K562 (cell line): Measurements from ENCODE around the gene AVPR1A.

Experiments
- HBP1 ChIP-seq: fragments of 450-650 bp; formaldehyde crosslinking; IDR thresholded peaks from 2 replicates; pipeline ENCODE4 v1.4.0; 2022; ENCODE audit warnings: missing genetic modification characterization
- POLR2AphosphoS5 ChIP-seq: IDR thresholded peaks from 2 replicates; pipeline ENCODE4 v1.6.1; 2011; ENCODE audit warnings: mild to moderate bottlenecking, low read depth, low read length, moderate library complexity; ENCODE audit not compliant: control insufficient read depth, insufficient read depth
- ZNF282 ChIP-seq: sonication (generic); formaldehyde crosslinking; IDR thresholded peaks from 2 replicates; pipeline ENCODE4 v1.8.1; 2023; ENCODE audit warnings: missing genetic modification reagents
- ZNF639 ChIP-seq, 2 experiments: fragments of 200-800 bp in 1 of 2; sonication (Bioruptor generic) in 1 of 2; sonication (generic) in 1 of 2; formaldehyde crosslinking in 1 of 2; IDR thresholded peaks in 1 of 2; conservative IDR thresholded peaks in 1 of 2; 2 replicates each; pipeline versions ENCODE4 v1.5.0 to v1.6.1; 2016 to 2020; ENCODE audit warnings: missing compliant biosample characterization in 1 of 2, missing genetic modification characterization in 1 of 2, missing genetic modification reagents in 1 of 2
- TF ChIP-seq, protein P1 (sequence below), 3 experiments: IDR thresholded peaks in 2 of 3; conservative IDR thresholded peaks in 1 of 3; 2 replicates each; pipeline ENCODE4 v1.5.1; 2011 to 2012; ENCODE audit warnings: low read length in 3 of 3, mild to moderate bottlenecking in 3 of 3, control low read depth in 2 of 3, improper control_type of control experiment in 1 of 3, inconsistent platforms in 1 of 3, low read depth in 1 of 3, mixed read lengths in 1 of 3, moderate library complexity in 1 of 3; ENCODE audit not compliant: insufficient read depth in 2 of 3

DNA sequence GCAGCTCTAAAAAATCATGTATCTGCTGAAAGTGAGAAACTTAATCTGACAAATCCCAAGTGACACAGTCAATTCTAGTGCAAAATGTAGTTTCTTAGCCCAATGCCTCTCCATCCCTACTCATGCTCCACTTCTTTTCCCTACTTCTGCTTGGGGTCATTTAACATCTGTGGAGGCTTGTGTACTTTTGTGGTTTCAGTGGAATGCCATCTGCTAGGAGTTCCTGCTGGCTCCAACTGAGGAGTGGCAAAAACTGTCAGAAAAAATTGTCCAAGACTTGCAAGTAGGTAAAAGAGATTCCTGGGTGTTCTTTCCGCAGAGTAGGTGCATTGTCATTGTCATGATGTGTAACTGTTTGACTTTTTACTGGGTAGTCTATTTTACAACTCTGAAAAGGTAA lies 12.5 kb upstream of the AVPR1A start:
- no peak for TF ChIP-seq ZNF639 (CRISPR knock-in tag; conservative IDR thresholded peaks at IDR 0.05 in 1 of 2, IDR thresholded peaks at IDR 0.05 in 1 of 2)
- TF ChIP-seq, protein P1, sequence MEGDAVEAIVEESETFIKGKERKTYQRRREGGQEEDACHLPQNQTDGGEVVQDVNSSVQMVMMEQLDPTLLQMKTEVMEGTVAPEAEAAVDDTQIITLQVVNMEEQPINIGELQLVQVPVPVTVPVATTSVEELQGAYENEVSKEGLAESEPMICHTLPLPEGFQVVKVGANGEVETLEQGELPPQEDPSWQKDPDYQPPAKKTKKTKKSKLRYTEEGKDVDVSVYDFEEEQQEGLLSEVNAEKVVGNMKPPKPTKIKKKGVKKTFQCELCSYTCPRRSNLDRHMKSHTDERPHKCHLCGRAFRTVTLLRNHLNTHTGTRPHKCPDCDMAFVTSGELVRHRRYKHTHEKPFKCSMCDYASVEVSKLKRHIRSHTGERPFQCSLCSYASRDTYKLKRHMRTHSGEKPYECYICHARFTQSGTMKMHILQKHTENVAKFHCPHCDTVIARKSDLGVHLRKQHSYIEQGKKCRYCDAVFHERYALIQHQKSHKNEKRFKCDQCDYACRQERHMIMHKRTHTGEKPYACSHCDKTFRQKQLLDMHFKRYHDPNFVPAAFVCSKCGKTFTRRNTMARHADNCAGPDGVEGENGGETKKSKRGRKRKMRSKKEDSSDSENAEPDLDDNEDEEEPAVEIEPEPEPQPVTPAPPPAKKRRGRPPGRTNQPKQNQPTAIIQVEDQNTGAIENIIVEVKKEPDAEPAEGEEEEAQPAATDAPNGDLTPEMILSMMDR (IDR thresholded peaks at IDR 0.05 in 2 of 3, conservative IDR thresholded peaks at IDR 0.05 in 1 of 3; ENCODE audit: insufficient read depth in 2 of 3, low read depth in 1 of 3, low read length in 3 of 3), result no peak
- no peak for TF ChIP-seq HBP1
- TF ChIP-seq POLR2AphosphoS5, result no peak
- no peak for TF ChIP-seq ZNF282 (CRISPR knock-in tag)
